ENCODE results near the gene RPS28.
A peak's percentile ranks its signal among the peaks of the same experiment; 100 is the strongest.

- TF ChIP-seq CTCF (IDR thresholded peaks at IDR 0.05 in 4 of 5, conservative IDR thresholded peaks at IDR 0.05 in 1 of 5) = peak; percentile 27 to 61 (median 52)
- peak; percentile 88 to 94 for TF ChIP-seq POLR2A (IDR thresholded peaks at IDR 0.05)
These were observed at the start of gene RPS28, which contains the start of gene NDUFA7 for GRCh38 chr19:8321067-8321985.
